Lung (tissue), 12 donors: ENCODE results near the gene TOLLIP. TPM values are rescaled to one million over a fixed set of nuclear protein-coding genes. Genes with fewer than 3 reads are reported as not detected.

Experiments
- ATAC-seq: fragments of 200-7000 bp; cut with Tn5 transposase; one replicate; pipeline ENCODE4 v1.9.1; 2020; ENCODE audit warnings: moderate number of reproducible peaks; ENCODE audit not compliant: insufficient read depth, low FRiP score
- DNase-seq, 3 donors: peaks; one replicate each; pipeline ENCODE4 v3.0.0-alpha.2; 2013 to 2017
- H3K27ac ChIP-seq, 2 donors: one replicate each; pipeline ENCODE4 v1.5.1; 2013; ENCODE audit warnings: mild to moderate bottlenecking in 2 of 2, moderate library complexity in 2 of 2, control low read depth in 1 of 2, inconsistent platforms in 1 of 2, low read depth in 1 of 2, low read length in 1 of 2
- H3K27me3 ChIP-seq, 3 donors: one replicate each; pipeline ENCODE4 v1.5.1; 2013; ENCODE audit warnings: low read length in 2 of 3; ENCODE audit not compliant: control insufficient read depth in 3 of 3, insufficient read depth in 3 of 3
- H3K36me3 ChIP-seq, 4 donors: one replicate each; pipeline ENCODE4 v1.5.1; 2013; ENCODE audit warnings: low read length in 4 of 4, mild to moderate bottlenecking in 1 of 4, moderate library complexity in 1 of 4; ENCODE audit not compliant: control insufficient read depth in 4 of 4, insufficient read depth in 4 of 4
- H3K4me1 ChIP-seq, 5 donors: one replicate each; pipeline ENCODE4 v1.5.1; 2013; ENCODE audit warnings: low read length in 5 of 5, mild to moderate bottlenecking in 2 of 5, moderate library complexity in 1 of 5; ENCODE audit not compliant: control insufficient read depth in 5 of 5, insufficient read depth in 5 of 5
- H3K4me3 ChIP-seq: one replicate; pipeline ENCODE4 v1.5.1; 2013; ENCODE audit warnings: mild to moderate bottlenecking, control low read depth, moderate library complexity
- H3K9ac ChIP-seq, 2 donors: one replicate each; pipeline ENCODE4 v1.5.1; 2013; ENCODE audit warnings: low read length in 2 of 2, control low read depth in 1 of 2; ENCODE audit not compliant: insufficient read depth in 1 of 2
- H3K9me3 ChIP-seq, 4 donors: one replicate each; pipeline ENCODE4 v1.5.1; 2013; ENCODE audit warnings: low read length in 3 of 4, mild to moderate bottlenecking in 1 of 4, moderate library complexity in 1 of 4; ENCODE audit not compliant: control insufficient read depth in 4 of 4, insufficient read depth in 3 of 4
- CTCF ChIP-seq: IDR thresholded peaks from 2 replicates; pipeline ENCODE4 v1.5.1; 2012; ENCODE audit warnings: mild to moderate bottlenecking; ENCODE audit errors: control extremely low read depth, extremely low read depth
- WGBS, 2 donors: extraction: QIAGEN DNeasy Blood & Tissue Kit; methylation state at CpG; one replicate each; pipeline ENCODE4 v1.1.7; 2013; 5-methylcytosine and 5-hydroxymethylcytosine counted together
- polyA plus RNA-seq, 2 donors: library from polyadenylated mRNA; stranded (reverse); fragments of 200-250 nt; gene quantifications; one replicate each; pipeline ENCODE4 v1.2.1, GENCODE V29; 2013
- total RNA-seq, 2 donors: library from RNA; depleted of rRNA in 1 of 2; stranded (reverse); fragments of >200 nt in 1 of 2; gene quantifications; one replicate each; pipeline ENCODE4 v1.2.1, GENCODE V29; 2014 to 2021
- donor health status: control.
- donor health status: control.
- donor health status: Bipolar disorder and iron deficiency.
- donor health status: healthy.
- donor health status: DM: yes; HTN: yes; CAD: no.

Gene TOLLIP
- total and polyA plus RNA-seq, 4 donors = 26.9 to 79.4 (median 43.4) TPM

- ATAC-seq = no peak
- H3K36me3 ChIP-seq = peaks cover 4 to 70% (median 24%) of the 10 kb centered on the region in 4 donors
- no peak for DNase-seq
- no peaks in the 10 kb centered on the region for H3K4me1 ChIP-seq
- no peak overlapping the region for H3K27ac ChIP-seq
- no peak overlapping the region for H3K9ac ChIP-seq
- H3K9me3 ChIP-seq = no peaks in the 10 kb centered on the region
- TF ChIP-seq CTCF = no peak
- WGBS, 2 donors = 95 to 96% methylated on average over 43 of the region's 43 CpGs
- H3K27me3 ChIP-seq = no peaks in the 10 kb centered on the region
- no peak overlapping the region for H3K4me3 ChIP-seq
These were observed 19.1 kb downstream of the TOLLIP start for GRCh38 chr11:1290052-1291040.

GRCh38 chr11:1289211-1289935, 20.1 kb downstream of the TOLLIP start:
- no peaks in the 10 kb centered on the region for H3K4me1 ChIP-seq
- ATAC-seq = no peak
- WGBS, 2 donors = 94 to 97% methylated on average over 32 to 33 of the region's 33 CpGs
- DNase-seq = no peak
- H3K9me3 ChIP-seq = no peaks in the 10 kb centered on the region
- no peak overlapping the region for H3K4me3 ChIP-seq
- H3K27ac ChIP-seq = no peak overlapping the region
- H3K36me3 ChIP-seq = peaks cover 4 to 75% (median 23%) of the 10 kb centered on the region in 4 donors
- TF ChIP-seq CTCF = no peak
- no peak overlapping the region for H3K9ac ChIP-seq
- H3K27me3 ChIP-seq = no peaks in the 10 kb centered on the region

GRCh38 chr11:1288426-1289151, 20.8 kb downstream of the TOLLIP start:
- DNase-seq (no peak), ATAC-seq (no peak)
- Histone ChIP-seq H3K9ac (no peak overlapping the region), H3K9me3 (no peaks in the 10 kb centered on the region), H3K27me3 (no peaks in the 10 kb centered on the region), H3K4me1 (no peaks in the 10 kb centered on the region), H3K27ac (no peak overlapping the region), H3K36me3 (peaks cover 4 to 76% (median 19%) of the 10 kb centered on the region in 4 donors), H3K4me3 (no peak overlapping the region)
- TF ChIP-seq CTCF = no peak
- WGBS, 2 donors = 94 to 97% methylated on average over 30 of the region's 30 CpGs
